HCT116 (cell line): ENCODE data around the gene BHLHA9.

Experiments used
- POLR2A ChIP-seq: IDR thresholded peaks from 2 replicates; pipeline ENCODE4 v1.7.0; 2011; ENCODE audit warnings: borderline replicate concordance; ENCODE audit not compliant: insufficient read depth, insufficient read length; ENCODE audit errors: extremely low read depth
- POLR2AphosphoS5 ChIP-seq: IDR thresholded peaks from 2 replicates; pipeline ENCODE4 v1.6.1; 2011; ENCODE audit warnings: mild to moderate bottlenecking, low read depth, low read length, moderate library complexity
- SIN3A ChIP-seq: IDR thresholded peaks from 2 replicates; pipeline ENCODE4 v1.6.1; 2012; ENCODE audit warnings: low read depth
- ZNF274 ChIP-seq: fragments of 200-500 bp; sonication (Bioruptor generic); IDR thresholded peaks from 2 replicates; pipeline ENCODE4 v1.6.1; 2014; ENCODE audit warnings: mild to moderate bottlenecking, low read depth, low read length, inconsistent platforms
- TF ChIP-seq, protein P1 (sequence below), 3 experiments: fragments of 200-600 bp in 1 of 3; sonication (generic) in 1 of 3; IDR thresholded peaks in 2 of 3; conservative IDR thresholded peaks in 1 of 3; 2 replicates each; pipeline ENCODE4 v1.5.1; 2012 to 2017; ENCODE audit warnings: low read depth in 2 of 3, low read length in 2 of 3, antibody characterized with exemption in 1 of 3, borderline replicate concordance in 1 of 3, control low read depth in 1 of 3, mild to moderate bottlenecking in 1 of 3, mixed read lengths in 1 of 3, mixed run types in 1 of 3, moderate library complexity in 1 of 3; ENCODE audit not compliant: insufficient read depth in 1 of 3
- TF ChIP-seq, protein P2 (sequence below): IDR thresholded peaks from 2 replicates; pipeline ENCODE4 v1.6.1; 2012

DNA sequence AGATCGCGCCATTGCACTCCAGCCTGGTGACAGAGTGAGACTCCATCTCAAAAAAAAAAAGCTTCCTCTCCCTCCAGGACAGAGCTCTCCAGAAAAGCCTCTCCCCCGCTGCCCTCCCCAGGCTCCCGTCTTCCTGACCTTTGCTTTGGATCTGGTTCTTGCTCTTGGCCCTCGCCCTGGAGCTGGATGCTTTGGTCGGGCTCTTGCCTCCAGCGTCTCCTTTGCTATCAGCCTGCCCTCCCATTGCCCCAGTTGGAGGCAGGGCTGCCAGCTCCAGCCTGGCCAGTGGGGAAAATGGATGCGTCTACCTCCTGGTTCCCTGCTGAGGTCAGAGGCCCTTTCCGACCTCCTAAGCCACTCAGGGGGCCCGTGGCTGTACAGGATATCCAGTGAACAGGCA lies 45.2 kb downstream of the BHLHA9 start:
- no peak for TF ChIP-seq POLR2A
- TF ChIP-seq, protein P1, sequence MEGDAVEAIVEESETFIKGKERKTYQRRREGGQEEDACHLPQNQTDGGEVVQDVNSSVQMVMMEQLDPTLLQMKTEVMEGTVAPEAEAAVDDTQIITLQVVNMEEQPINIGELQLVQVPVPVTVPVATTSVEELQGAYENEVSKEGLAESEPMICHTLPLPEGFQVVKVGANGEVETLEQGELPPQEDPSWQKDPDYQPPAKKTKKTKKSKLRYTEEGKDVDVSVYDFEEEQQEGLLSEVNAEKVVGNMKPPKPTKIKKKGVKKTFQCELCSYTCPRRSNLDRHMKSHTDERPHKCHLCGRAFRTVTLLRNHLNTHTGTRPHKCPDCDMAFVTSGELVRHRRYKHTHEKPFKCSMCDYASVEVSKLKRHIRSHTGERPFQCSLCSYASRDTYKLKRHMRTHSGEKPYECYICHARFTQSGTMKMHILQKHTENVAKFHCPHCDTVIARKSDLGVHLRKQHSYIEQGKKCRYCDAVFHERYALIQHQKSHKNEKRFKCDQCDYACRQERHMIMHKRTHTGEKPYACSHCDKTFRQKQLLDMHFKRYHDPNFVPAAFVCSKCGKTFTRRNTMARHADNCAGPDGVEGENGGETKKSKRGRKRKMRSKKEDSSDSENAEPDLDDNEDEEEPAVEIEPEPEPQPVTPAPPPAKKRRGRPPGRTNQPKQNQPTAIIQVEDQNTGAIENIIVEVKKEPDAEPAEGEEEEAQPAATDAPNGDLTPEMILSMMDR (IDR thresholded peaks at IDR 0.05 in 2 of 3, conservative IDR thresholded peaks at IDR 0.05 in 1 of 3; ENCODE audit: borderline replicate concordance in 1 of 3, insufficient read depth in 1 of 3, low read depth in 2 of 3, low read length in 2 of 3) = no peak
- no peak for TF ChIP-seq POLR2AphosphoS5
- no peak for TF ChIP-seq ZNF274
- TF ChIP-seq SIN3A = no peak
- TF ChIP-seq, protein P2, sequence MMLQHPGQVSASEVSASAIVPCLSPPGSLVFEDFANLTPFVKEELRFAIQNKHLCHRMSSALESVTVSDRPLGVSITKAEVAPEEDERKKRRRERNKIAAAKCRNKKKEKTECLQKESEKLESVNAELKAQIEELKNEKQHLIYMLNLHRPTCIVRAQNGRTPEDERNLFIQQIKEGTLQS = no peak
